ENCODE measurements around the gene MCF2L.

Gene MCF2L

GRCh38 chr13:113092776-113093579, 124.0 kb downstream of the MCF2L start:
- Histone ChIP-seq H3K4me3 (replicated peaks; ENCODE audit: insufficient read depth, low read length) (no peak overlapping the region), H3K27me3 (ENCODE audit: insufficient read depth, poor library complexity, severe bottlenecking) (no peaks in the 10 kb centered on the region), H3K27ac (replicated peaks) (no peak overlapping the region)
- no peak for DNase-seq (ENCODE audit: low read depth in 1 of 2, low spot score in 1 of 2)
- TF ChIP-seq CTCF (IDR thresholded peaks at IDR 0.05; ENCODE audit: insufficient read depth, low read length), result no peak
- TF ChIP-seq REST (IDR thresholded peaks at IDR 0.05; ENCODE audit: insufficient replicate concordance, low read depth), result no peak
- TF ChIP-seq POLR2AphosphoS5 (IDR thresholded peaks at IDR 0.05; ENCODE audit: low read depth), result no peak
- no peak for TF ChIP-seq GABPA (IDR thresholded peaks at IDR 0.05; ENCODE audit: low read depth)
- TF ChIP-seq SPI1 (IDR thresholded peaks at IDR 0.05; ENCODE audit: borderline replicate concordance, low read depth), result no peak

- TF ChIP-seq REST (IDR thresholded peaks at IDR 0.05; ENCODE audit: insufficient replicate concordance, low read depth) (no peak), SPI1 (IDR thresholded peaks at IDR 0.05; ENCODE audit: borderline replicate concordance, low read depth) (no peak), POLR2AphosphoS5 (IDR thresholded peaks at IDR 0.05; ENCODE audit: low read depth) (no peak), GABPA (IDR thresholded peaks at IDR 0.05; ENCODE audit: low read depth) (no peak), CTCF (IDR thresholded peaks at IDR 0.05; ENCODE audit: insufficient read depth, low read length) (no peak)
- Histone ChIP-seq H3K4me3 (replicated peaks; ENCODE audit: insufficient read depth, low read length) (no peak overlapping the region), H3K27me3 (ENCODE audit: insufficient read depth, poor library complexity, severe bottlenecking) (no peaks in the 10 kb centered on the region), H3K27ac (replicated peaks) (no peak overlapping the region)
- DNase-seq (ENCODE audit: low read depth in 1 of 2, low spot score in 1 of 2), result no peak
Observed at GRCh38 chr13:113093580-113094409, 124.8 kb downstream of the MCF2L start.

GRCh38 chr13:113094410-113094800, 125.4 kb downstream of the MCF2L start:
- H3K27me3 ChIP-seq (ENCODE audit: insufficient read depth, poor library complexity, severe bottlenecking), result peaks cover 5% of the 10 kb centered on the region
- no peak for TF ChIP-seq GABPA (IDR thresholded peaks at IDR 0.05; ENCODE audit: low read depth)
- TF ChIP-seq SPI1 (IDR thresholded peaks at IDR 0.05; ENCODE audit: borderline replicate concordance, low read depth), result no peak
- TF ChIP-seq REST (IDR thresholded peaks at IDR 0.05; ENCODE audit: insufficient replicate concordance, low read depth), result no peak
- TF ChIP-seq CTCF (IDR thresholded peaks at IDR 0.05; ENCODE audit: insufficient read depth, low read length), result no peak
- TF ChIP-seq POLR2AphosphoS5 (IDR thresholded peaks at IDR 0.05; ENCODE audit: low read depth), result no peak
- DNase-seq (ENCODE audit: low read depth in 1 of 2, low spot score in 1 of 2), result no peak

More at GRCh38 chr13:113094410-113094800, 125.4 kb downstream of the MCF2L start:
- no peak overlapping the region for H3K27ac ChIP-seq (replicated peaks)
- H3K4me3 ChIP-seq (replicated peaks; ENCODE audit: insufficient read depth, low read length), result no peak overlapping the region

All from HL-60 (cell line).